OCI-LY7 (cell line): ENCODE measurements around the gene NIN.

Source experiments
- EZH2phosphoT487 ChIP-seq: fragments of 200-600 bp; sonication (generic); IDR thresholded peaks from 2 replicates; pipeline ENCODE4 v1.6.1; 2018; ENCODE audit warnings: low read depth, borderline replicate concordance, mild to moderate bottlenecking, mixed run types, antibody characterized with exemption, low read length, moderate library complexity, mixed read lengths
- TF ChIP-seq, protein P1 (sequence below): fragments of 200-600 bp; sonication (generic); conservative IDR thresholded peaks from 2 replicates; pipeline ENCODE4 v1.5.1; 2014; ENCODE audit warnings: mild to moderate bottlenecking, antibody characterized with exemption, low read length, moderate library complexity, mixed read lengths

DNA sequence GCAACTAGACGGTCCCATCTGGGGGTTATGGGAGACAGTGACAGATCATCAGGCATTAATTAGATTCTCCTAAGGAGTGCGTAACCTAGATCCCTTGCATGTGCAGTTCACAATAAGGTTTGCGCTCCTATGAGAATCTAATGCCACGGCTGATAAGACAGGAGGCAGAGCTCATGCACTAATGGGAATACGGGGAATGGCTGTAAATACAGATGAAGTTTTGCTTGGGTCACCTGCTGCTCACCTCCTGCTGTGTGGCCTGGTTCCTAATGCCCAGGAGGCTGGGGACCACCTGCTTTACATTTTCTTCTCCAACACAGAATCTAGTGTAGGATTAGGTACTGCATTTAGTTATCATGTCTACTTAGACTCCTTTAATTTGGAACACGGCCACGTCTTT is 113.2 kb downstream of the NIN start:
- TF ChIP-seq, protein P1, sequence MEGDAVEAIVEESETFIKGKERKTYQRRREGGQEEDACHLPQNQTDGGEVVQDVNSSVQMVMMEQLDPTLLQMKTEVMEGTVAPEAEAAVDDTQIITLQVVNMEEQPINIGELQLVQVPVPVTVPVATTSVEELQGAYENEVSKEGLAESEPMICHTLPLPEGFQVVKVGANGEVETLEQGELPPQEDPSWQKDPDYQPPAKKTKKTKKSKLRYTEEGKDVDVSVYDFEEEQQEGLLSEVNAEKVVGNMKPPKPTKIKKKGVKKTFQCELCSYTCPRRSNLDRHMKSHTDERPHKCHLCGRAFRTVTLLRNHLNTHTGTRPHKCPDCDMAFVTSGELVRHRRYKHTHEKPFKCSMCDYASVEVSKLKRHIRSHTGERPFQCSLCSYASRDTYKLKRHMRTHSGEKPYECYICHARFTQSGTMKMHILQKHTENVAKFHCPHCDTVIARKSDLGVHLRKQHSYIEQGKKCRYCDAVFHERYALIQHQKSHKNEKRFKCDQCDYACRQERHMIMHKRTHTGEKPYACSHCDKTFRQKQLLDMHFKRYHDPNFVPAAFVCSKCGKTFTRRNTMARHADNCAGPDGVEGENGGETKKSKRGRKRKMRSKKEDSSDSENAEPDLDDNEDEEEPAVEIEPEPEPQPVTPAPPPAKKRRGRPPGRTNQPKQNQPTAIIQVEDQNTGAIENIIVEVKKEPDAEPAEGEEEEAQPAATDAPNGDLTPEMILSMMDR, result no peak
- TF ChIP-seq EZH2phosphoT487, result no peak
